GM21423 (cell line): ENCODE measurements around the gene TNS2.
A peak's percentile ranks its signal among the peaks of the same experiment; 100 is the strongest.

Experiments
- ATAC-seq: cut with Tn5 transposase; IDR thresholded peaks from one replicate; pipeline ENCODE4 v1.9.1; 2021; ENCODE audit warnings: mild to moderate bottlenecking, moderate library complexity; ENCODE audit not compliant: unreplicated experiment

The TNS2 gene

GRCh38 chr12:53039851-53040250 lies 10.0 kb upstream of the TNS2 start:
- ATAC-seq: no peak

DNA sequence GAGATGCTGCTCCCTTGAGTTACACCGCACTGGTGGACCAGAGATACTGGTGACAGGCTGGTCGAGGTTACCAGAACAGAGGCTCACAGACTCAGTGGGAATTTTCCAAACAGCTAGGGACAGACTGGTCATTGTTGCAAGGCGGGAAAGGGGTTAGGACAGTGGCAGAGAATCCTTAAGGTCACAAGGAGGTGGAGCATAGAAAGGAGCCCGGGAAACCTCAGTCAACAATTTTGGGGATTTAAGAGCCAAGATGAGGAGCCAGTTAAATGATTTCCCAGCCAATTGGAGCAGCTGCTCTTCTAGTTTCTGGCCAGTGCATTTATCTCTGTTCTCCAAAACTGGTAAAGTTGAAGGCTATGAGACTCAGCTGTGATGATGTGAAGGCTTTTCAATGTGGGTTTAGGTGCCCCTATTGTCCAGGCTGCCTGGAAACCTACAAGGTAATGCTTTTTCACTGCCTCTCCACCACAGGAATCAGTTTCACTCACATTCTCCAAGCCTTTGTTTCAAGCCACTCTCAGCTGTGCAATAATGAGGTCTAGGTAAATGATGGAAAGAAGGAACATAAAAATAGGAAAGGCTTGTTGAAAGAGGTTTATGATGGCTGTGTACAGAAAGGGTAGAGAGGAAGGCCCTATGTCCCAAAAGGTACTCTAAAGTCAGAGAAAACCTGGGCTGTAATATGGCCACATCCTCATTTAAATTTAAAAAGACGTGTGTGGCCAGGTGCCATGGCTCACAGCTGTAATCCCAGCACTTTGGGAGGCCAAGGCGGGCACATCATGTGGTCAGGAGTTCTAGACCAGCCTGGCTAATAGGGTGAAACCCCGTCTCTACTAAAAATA lies 7.0 kb upstream of the TNS2 start:
- no peak for ATAC-seq

DNA sequence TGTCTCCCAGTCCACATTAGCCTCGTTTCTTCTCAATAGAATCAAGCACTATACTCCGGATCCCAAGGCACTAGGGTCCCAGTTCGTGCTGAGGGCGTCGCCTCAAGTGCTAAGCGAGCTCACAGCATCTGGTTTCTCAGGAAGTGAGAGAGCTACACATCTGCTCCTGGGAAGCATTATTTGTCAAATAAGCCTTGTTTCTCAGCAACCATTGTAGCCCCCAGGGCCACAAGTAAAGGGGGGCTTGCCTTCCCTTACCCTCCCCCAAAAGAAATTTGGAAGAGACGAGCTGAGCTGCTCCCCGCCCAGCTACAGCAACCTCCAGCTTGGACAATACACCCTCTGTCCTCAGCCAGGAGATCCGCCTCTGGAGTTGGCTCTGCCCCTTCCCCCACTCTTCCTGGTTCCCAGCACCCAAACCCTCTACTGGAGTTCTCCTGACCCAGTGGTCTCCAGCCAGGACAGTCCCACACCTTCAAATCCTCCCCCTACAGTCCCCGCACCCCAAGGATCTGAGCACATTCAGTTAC lies 5.7 kb upstream of the TNS2 start:
- no peak for ATAC-seq

DNA sequence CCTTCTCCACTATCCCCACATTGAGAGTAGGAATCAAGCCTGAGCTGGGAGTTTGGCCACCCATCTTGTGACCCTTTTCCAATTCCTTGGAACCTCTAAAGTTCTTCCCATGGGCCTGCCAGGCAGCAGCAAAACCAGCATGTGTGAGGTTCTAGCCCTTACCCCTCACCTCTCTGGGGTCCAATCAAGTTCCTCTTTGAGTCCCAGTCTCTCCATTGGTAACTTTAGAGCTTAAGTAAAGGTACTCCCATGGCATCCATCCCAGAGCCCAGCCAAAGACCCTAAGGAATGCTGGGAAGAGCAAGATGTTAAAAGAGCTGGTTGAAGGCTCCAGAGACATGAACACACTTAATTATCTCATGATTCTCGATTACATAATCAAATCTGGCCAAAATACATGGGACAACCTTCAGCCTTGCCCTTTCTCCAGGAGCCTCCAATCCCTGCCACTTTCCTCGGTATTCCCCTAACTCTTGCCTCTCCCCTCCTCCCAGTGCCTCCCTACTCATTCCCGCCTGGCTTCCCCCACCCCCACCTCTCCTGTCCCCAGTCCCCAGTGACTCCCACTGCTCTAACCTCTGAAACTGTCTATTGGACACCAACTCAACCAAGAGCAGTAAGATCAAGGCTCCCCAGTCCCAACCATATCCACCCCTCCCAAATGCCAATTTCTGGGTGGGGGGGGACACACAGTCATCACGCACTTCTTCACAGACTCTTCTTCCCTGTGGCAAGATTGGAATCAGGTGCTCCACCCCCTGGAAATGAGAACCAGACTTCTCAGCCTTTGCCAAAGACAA lies 4.8 kb upstream of the TNS2 start:
- no peak for ATAC-seq

DNA sequence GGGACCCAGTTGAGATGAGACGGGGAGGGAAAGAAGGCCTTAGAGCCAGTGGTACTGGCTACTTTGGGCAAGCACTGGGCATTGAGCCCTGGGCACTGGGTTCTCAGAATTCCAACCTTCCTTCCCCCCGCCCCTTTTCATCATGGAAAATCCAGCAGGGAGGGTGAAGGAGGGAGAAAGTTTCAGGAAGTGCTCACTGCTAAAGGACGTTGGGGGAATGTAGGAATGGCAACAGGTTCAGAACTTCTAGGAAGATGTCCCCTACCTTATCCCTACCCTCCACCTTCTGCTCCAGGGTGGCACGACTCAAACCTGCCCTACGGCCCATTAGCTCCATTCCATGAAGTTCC lies 4.2 kb upstream of the TNS2 start:
- no peak for ATAC-seq

GRCh38 chr12:53046655-53047220 lies 3.1 kb upstream of the TNS2 start:
- ATAC-seq: peak; percentile 38

- peak; percentile 70 for ATAC-seq
These were observed 2.4 kb upstream of the TNS2 start for GRCh38 chr12:53047221-53048032.

DNA sequence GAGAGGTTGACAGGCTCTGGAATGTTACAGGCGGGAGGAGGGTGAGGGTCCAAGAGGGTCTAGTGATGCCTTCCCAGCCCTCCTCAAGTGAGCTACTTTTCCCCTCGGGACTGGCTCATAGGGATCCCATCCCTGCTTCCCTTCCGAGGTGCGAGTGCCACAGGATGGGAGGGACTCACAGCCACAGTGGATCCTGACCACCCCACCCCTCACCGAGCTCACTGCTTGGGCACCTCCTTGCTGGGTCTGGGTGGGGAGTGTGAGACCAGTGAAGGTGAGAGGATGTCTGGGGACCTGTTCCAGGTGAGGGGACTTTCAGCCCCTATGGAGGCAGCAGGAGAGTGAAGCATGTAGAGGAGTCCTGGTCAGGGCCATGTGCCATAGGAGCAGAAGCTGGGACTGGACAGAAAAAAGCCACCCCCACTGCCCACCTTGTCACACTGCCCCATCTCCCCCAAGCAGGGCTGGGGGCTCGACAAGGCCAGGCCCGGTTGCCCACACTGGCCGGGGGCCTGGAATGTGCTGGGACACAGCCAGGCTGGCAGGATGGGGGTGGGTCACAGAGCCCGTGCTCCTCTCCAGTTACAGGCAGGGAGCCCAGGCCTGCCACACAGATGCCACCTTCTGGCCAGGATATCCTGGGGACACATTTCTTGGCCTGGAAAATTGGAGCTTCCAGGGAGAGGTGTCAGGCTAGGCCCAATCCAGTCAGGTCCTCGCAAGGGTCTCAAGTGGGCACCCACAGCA lies 1.7 kb upstream of the TNS2 start:
- ATAC-seq: no peak

GRCh38 chr12:53048780-53049401 lies 974 bp upstream of the TNS2 start:
- ATAC-seq: no peak

DNA sequence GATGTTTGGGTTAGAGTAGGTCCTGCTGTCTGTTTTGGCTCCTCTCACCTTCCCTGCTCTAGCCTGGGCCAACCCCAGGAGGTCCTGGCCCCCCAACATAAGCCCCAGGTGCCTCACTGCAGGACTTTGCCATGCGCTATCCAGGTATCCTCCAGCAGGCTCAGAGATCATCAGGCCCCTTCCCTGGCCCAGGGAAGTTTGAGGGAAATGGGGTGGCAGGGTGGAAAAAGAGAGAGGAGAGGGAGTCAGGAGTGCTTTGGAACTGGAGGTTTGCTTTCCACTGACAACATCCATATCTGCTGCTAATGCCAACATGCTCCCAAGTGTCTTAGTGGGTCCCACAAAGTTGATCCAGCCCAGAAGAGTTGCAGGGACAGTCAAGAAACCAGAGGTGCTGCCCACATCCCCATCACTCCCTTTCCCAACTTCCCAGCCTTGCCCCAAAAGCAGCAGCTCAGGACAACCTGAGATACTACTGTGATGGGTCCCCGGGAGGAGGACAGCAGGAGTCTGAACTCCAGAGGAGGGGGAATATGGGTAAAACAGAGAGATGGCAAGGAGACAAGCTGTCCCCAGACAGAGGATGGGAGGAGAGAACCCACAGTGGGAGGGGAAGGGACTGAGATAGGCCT lies 677 bp downstream of the TNS2 start:
- ATAC-seq: no peak

- ATAC-seq: no peak
These were observed 1.4 kb downstream of the TNS2 start for GRCh38 chr12:53051058-53051880.

GRCh38 chr12:53051881-53052412 lies 2.1 kb downstream of the TNS2 start:
- no peak for ATAC-seq

GRCh38 chr12:53052419-53053217 lies 2.8 kb downstream of the TNS2 start:
- ATAC-seq: no peak

- no peak for ATAC-seq
These were observed 3.6 kb downstream of the TNS2 start for GRCh38 chr12:53053218-53054111.

GRCh38 chr12:53054112-53054878 lies 4.4 kb downstream of the TNS2 start:
- peak; percentile 88 for ATAC-seq
